Upper lobe of left lung (tissue), 6 donors: Measurements from ENCODE around the gene RDM1. TPM values are rescaled to one million over a fixed set of nuclear protein-coding genes. Genes with fewer than 3 reads are reported as not detected.

Experiments used
- ATAC-seq, 2 donors: fragments of 200-7000 bp; cut with Tn5 transposase; one replicate each; pipeline ENCODE4 v1.9.1; 2022; ENCODE audit warnings: mild to moderate bottlenecking in 2 of 2, moderate library complexity in 2 of 2; ENCODE audit not compliant: low FRiP score in 2 of 2
- DNase-seq, 2 donors: peaks; one replicate each; pipeline ENCODE4 v3.0.0-alpha.2; 2019 to 2020
- H3K27ac ChIP-seq, 4 donors: fragments of 200-600 bp; sonication (generic); one replicate each; pipeline ENCODE4 v1.5.1; 2016 to 2019
- H3K27me3 ChIP-seq, 4 donors: fragments of 200-600 bp; sonication (generic); one replicate each; pipeline ENCODE4 v1.5.1; 2017 to 2019
- H3K36me3 ChIP-seq, 4 donors: fragments of 200-600 bp; sonication (generic); one replicate each; pipeline ENCODE4 v1.5.1; 2016 to 2019
- H3K4me1 ChIP-seq, 4 donors: fragments of 200-600 bp; sonication (generic); one replicate each; pipeline ENCODE4 v1.5.1; 2018 to 2019
- H3K4me3 ChIP-seq, 4 donors: fragments of 200-600 bp; sonication (generic); one replicate each; pipeline ENCODE4 v1.5.1; 2017 to 2019; ENCODE audit warnings: mild to moderate bottlenecking in 2 of 4, moderate library complexity in 1 of 4
- H3K9me3 ChIP-seq, 4 donors: fragments of 200-600 bp; sonication (generic); one replicate each; pipeline ENCODE4 v1.5.1; 2018 to 2019
- CTCF ChIP-seq, 6 experiments: fragments of 450-650 bp in 4 of 6; fragments of 200-600 bp in 2 of 6; sonication (generic) in 2 of 6; IDR thresholded peaks; one replicate each; pipeline ENCODE4 v1.5.1; 2016 to 2019; ENCODE audit warnings: antibody characterized with exemption in 6 of 6
- EP300 ChIP-seq, 4 donors: sonication (generic); formaldehyde crosslinking; IDR thresholded peaks; one replicate each; pipeline ENCODE4 v1.5.1; 2017; ENCODE audit warnings: antibody characterized with exemption in 4 of 4, control low read depth in 2 of 4
- POLR2A ChIP-seq, 4 donors: fragments of 450-650 bp; IDR thresholded peaks; one replicate each; pipeline ENCODE4 v1.5.1; 2016 to 2017; ENCODE audit warnings: antibody characterized with exemption in 4 of 4, mild to moderate bottlenecking in 2 of 4
- POLR2AphosphoS5 ChIP-seq, 2 donors: sonication (generic); formaldehyde crosslinking; IDR thresholded peaks; one replicate each; pipeline ENCODE4 v1.5.1; 2017; ENCODE audit warnings: antibody characterized with exemption in 2 of 2
- WGBS, 2 donors: methylation state at CpG; one replicate each; pipeline ENCODE4 v1.1.5; 2017 to 2018; 5-methylcytosine and 5-hydroxymethylcytosine counted together
- total RNA-seq, 6 donors: library from RNA; depleted of rRNA in 4 of 6; stranded (reverse); fragments of >200 nt in 4 of 6; gene quantifications; one replicate each; pipeline versions ENCODE4 v1.1.0 to v1.2.1, GENCODE V29; 2016 to 2021
- donor health status: DM: no; HTN: no; CAD: no; lungs with moderate emphysema.
- donor health status: DM: no; HTN: yes; CAD: no; lungs with severe emphysema.

Gene RDM1
- total RNA-seq, 6 donors from 2014 or later: not detected

GRCh38 chr17:35915153-35915964 lies 15.2 kb downstream of the RDM1 start:
- no peaks in the 10 kb centered on the region for H3K9me3 ChIP-seq
- TF ChIP-seq CTCF (IDR thresholded peaks at IDR 0.05) (no peak), EP300 (IDR thresholded peaks at IDR 0.05) (no peak), POLR2A (IDR thresholded peaks at IDR 0.05) (no peak), POLR2AphosphoS5 (IDR thresholded peaks at IDR 0.05) (no peak)
- no peaks in the 10 kb centered on the region for H3K27me3 ChIP-seq
- H3K4me3 ChIP-seq: no peak overlapping the region
- ATAC-seq: no peak
- WGBS, 2 donors: 80% methylated on average over 3 of the region's 3 CpGs; no CpG with 5 or more reads in 1 of the 2 donors
- H3K36me3 ChIP-seq: no peaks in the 10 kb centered on the region
- no peaks in the 10 kb centered on the region for H3K4me1 ChIP-seq
- no peak for DNase-seq
- no peak overlapping the region for H3K27ac ChIP-seq

- ATAC-seq (no peak), DNase-seq (no peak)
- no peak overlapping the region for H3K27ac ChIP-seq
- H3K36me3 ChIP-seq: no peaks in the 10 kb centered on the region
- no peak overlapping the region for H3K4me3 ChIP-seq
- WGBS, 2 donors: 100% methylated on average over 1 of the region's 1 CpG
- no peaks in the 10 kb centered on the region for H3K27me3 ChIP-seq
- no peaks in the 10 kb centered on the region for H3K4me1 ChIP-seq
- no peaks in the 10 kb centered on the region for H3K9me3 ChIP-seq
- TF ChIP-seq POLR2A (IDR thresholded peaks at IDR 0.05): no peak
- TF ChIP-seq POLR2AphosphoS5 (IDR thresholded peaks at IDR 0.05): no peak
- no peak for TF ChIP-seq EP300 (IDR thresholded peaks at IDR 0.05)
- TF ChIP-seq CTCF (IDR thresholded peaks at IDR 0.05): no peak
Observed at GRCh38 chr17:35914354-35914753, 16.2 kb downstream of the RDM1 start.

- H3K27ac ChIP-seq: no peak overlapping the region
- no peaks in the 10 kb centered on the region for H3K36me3 ChIP-seq
- H3K4me3 ChIP-seq: no peak overlapping the region
- no peaks in the 10 kb centered on the region for H3K27me3 ChIP-seq
- no peak for DNase-seq
- H3K9me3 ChIP-seq: no peaks in the 10 kb centered on the region
- TF ChIP-seq POLR2AphosphoS5 (IDR thresholded peaks at IDR 0.05): no peak
- no peak for TF ChIP-seq CTCF (IDR thresholded peaks at IDR 0.05)
- no peak for TF ChIP-seq POLR2A (IDR thresholded peaks at IDR 0.05)
- no peak for TF ChIP-seq EP300 (IDR thresholded peaks at IDR 0.05)
- 70 to 89% methylated on average over 4 of the region's 4 CpGs for WGBS, 2 donors
- H3K4me1 ChIP-seq: no peaks in the 10 kb centered on the region
- ATAC-seq: no peak
Observed at GRCh38 chr17:35913609-35914008, 17.0 kb downstream of the RDM1 start.

- H3K4me1 ChIP-seq: no peaks in the 10 kb centered on the region
- no peaks in the 10 kb centered on the region for H3K9me3 ChIP-seq
- DNase-seq: no peak
- H3K27me3 ChIP-seq: no peaks in the 10 kb centered on the region
- no peak for ATAC-seq
- TF ChIP-seq EP300 (IDR thresholded peaks at IDR 0.05): no peak
- no peak for TF ChIP-seq POLR2AphosphoS5 (IDR thresholded peaks at IDR 0.05)
- TF ChIP-seq POLR2A (IDR thresholded peaks at IDR 0.05): no peak
- TF ChIP-seq CTCF (IDR thresholded peaks at IDR 0.05): no peak
- no peak overlapping the region for H3K27ac ChIP-seq
- no peaks in the 10 kb centered on the region for H3K36me3 ChIP-seq
- no peak overlapping the region for H3K4me3 ChIP-seq
- WGBS, 2 donors: 78 to 88% methylated on average over 2 of the region's 2 CpGs
Observed at GRCh38 chr17:35912942-35913341, 17.6 kb downstream of the RDM1 start.
